B cell (primary cell): ENCODE results near the gene SARNP. TPM values are rescaled to one million over a fixed set of nuclear protein-coding genes. Genes with fewer than 3 reads are reported as not detected.

Source experiments
- ATAC-seq: fragments of 200-7000 bp; cut with Tn5 transposase; one replicate; pipeline ENCODE4 v1.10.0; 2021; ENCODE audit warnings: low read depth, mild to moderate bottlenecking, moderate number of reproducible peaks, moderate library complexity
- CTCF ChIA-PET: fragments of 350-600 bp; sonication (Branson Sonifier 250); formaldehyde crosslinking; loops from one replicate; lab custom pipeline; 2021; ENCODE audit warnings: antibody characterized with exemption, inconsistent platforms; lab: Charles Lee
- POLR2A ChIA-PET: fragments of 350-600 bp; sonication (Branson Sonifier 250); formaldehyde crosslinking; loops from one replicate; lab custom pipeline; 2021; ENCODE audit warnings: antibody characterized with exemption; lab: Charles Lee
- DNase-seq: peaks from one replicate; pipeline ENCODE4 v3.0.0; 2013
- H2AFZ ChIP-seq: 2 replicates; pipeline ENCODE4 v1.6.1; 2012; ENCODE audit warnings: mild to moderate bottlenecking, low read depth, low read length; ENCODE audit not compliant: insufficient read depth, poor library complexity, severe bottlenecking
- H3K27ac ChIP-seq, 2 donors: 1 replicate in 1 of 2; 2 replicates in 1 of 2; pipeline ENCODE4 v1.5.1; 2012 to 2013; ENCODE audit warnings: low read length in 2 of 2, mild to moderate bottlenecking in 2 of 2, moderate library complexity in 1 of 2
- H3K27me3 ChIP-seq, 4 experiments: fragments of 200-600 bp in 1 of 4; sonication (generic) in 1 of 4; replicated peaks in 1 of 4; 1 replicate in 2 of 4; 2 replicates in 2 of 4; pipeline versions ENCODE4 v1.6.1 to v1.7.0; 2013 to 2016; ENCODE audit warnings: low read length in 3 of 4, mild to moderate bottlenecking in 2 of 4, mixed read lengths in 1 of 4, moderate library complexity in 1 of 4; ENCODE audit not compliant: insufficient read depth in 4 of 4, control insufficient read depth in 3 of 4; ENCODE audit errors: control extremely low read depth in 1 of 4
- H3K36me3 ChIP-seq, 2 experiments: replicated peaks in 1 of 2; 1 replicate in 1 of 2; 2 replicates in 1 of 2; pipeline versions ENCODE4 v1.6.1 to v1.7.1; 2013; ENCODE audit warnings: low read length in 1 of 2; ENCODE audit not compliant: insufficient read depth in 2 of 2, control insufficient read depth in 1 of 2; ENCODE audit errors: control extremely low read depth in 1 of 2, extremely low read depth in 1 of 2
- H3K4me1 ChIP-seq, 2 donors: fragments of 200-600 bp in 1 of 2; sonication (generic) in 1 of 2; 1 replicate in 1 of 2; 2 replicates in 1 of 2; pipeline versions ENCODE4 v1.5.1 to v1.6.1; 2013 to 2017; ENCODE audit warnings: low read length in 2 of 2; ENCODE audit not compliant: control insufficient read depth in 2 of 2, insufficient read depth in 2 of 2
- H3K4me2 ChIP-seq: replicated peaks from 2 replicates; pipeline ENCODE3; 2012; ENCODE audit warnings: mild to moderate bottlenecking, low read depth, low read length; ENCODE audit not compliant: poor library complexity, severe bottlenecking
- H3K4me3 ChIP-seq, 5 experiments: fragments of 200-600 bp in 1 of 5; sonication (generic) in 1 of 5; 1 replicate in 3 of 5; 2 replicates in 2 of 5; pipeline versions ENCODE4 v1.5.1 to v1.7.0; 2011 to 2016; ENCODE audit warnings: low read length in 4 of 5, mild to moderate bottlenecking in 4 of 5, low read depth in 2 of 5, control low read depth in 1 of 5, moderate library complexity in 1 of 5; ENCODE audit not compliant: insufficient read depth in 1 of 5; ENCODE audit errors: control extremely low read depth in 1 of 5, extremely low read depth in 1 of 5
- H3K79me2 ChIP-seq: fragments of 200-600 bp; sonication (generic); one replicate; pipeline ENCODE4 v1.6.0; 2016; ENCODE audit warnings: low read length; ENCODE audit not compliant: control insufficient read depth, insufficient read depth
- H3K9ac ChIP-seq: fragments of 200-600 bp; sonication (generic); 2 replicates; pipeline ENCODE4 v1.6.1; 2017; ENCODE audit warnings: mild to moderate bottlenecking, low read length, moderate library complexity
- H3K9me3 ChIP-seq, 3 donors: one replicate each; pipeline versions ENCODE4 v1.6.1 to v1.7.1; 2013; ENCODE audit warnings: low read length in 2 of 3; ENCODE audit not compliant: control insufficient read depth in 2 of 3, insufficient read depth in 1 of 3; ENCODE audit errors: control extremely low read depth in 1 of 3
- H4K20me1 ChIP-seq: 2 replicates; pipeline ENCODE4 v1.6.0; 2012; ENCODE audit warnings: mild to moderate bottlenecking, low read length; ENCODE audit not compliant: insufficient read depth, control insufficient read depth, poor library complexity, severe bottlenecking
- H3K27ac Mint-ChIP-seq: one replicate; pipeline ENCODE4 v1.8.0; 2021; ENCODE audit warnings: mixed read lengths
- H3K27me3 Mint-ChIP-seq: one replicate; pipeline ENCODE4 v1.8.0; 2021; ENCODE audit warnings: mixed read lengths
- H3K4me1 Mint-ChIP-seq: one replicate; pipeline ENCODE4 v1.8.0; 2021; ENCODE audit warnings: mixed read lengths
- H3K4me3 Mint-ChIP-seq: one replicate; pipeline ENCODE4 v1.8.0; 2021; ENCODE audit warnings: mixed read lengths
- H3K9me3 Mint-ChIP-seq: one replicate; pipeline ENCODE4 v1.8.0; 2022; ENCODE audit warnings: mixed read lengths; ENCODE audit not compliant: insufficient read depth
- EZH2 ChIP-seq: IDR thresholded peaks from 2 replicates; pipeline ENCODE4 v1.6.1; 2012; ENCODE audit warnings: borderline replicate concordance, low read depth, mild to moderate bottlenecking, moderate library complexity, low read length; ENCODE audit not compliant: insufficient read depth, poor library complexity, severe bottlenecking
- WGBS: methylation state at CpG from one replicate; pipeline ENCODE4 v1.1.5; 2013; ENCODE audit warnings: missing lambda C conversion rate; ENCODE audit not compliant: insufficient coverage; 5-methylcytosine and 5-hydroxymethylcytosine counted together
- intact Hi-C: fragments of 100-400 bp; cut with micrococcal nuclease; formaldehyde crosslinking; loops from one replicate; pipeline ENCODE4 v1.10.0; 2022
- polyA plus RNA-seq: library from polyadenylated mRNA; depleted of rRNA; stranded (reverse); fragments of >200 nt; gene quantifications from 2 replicates; pipeline ENCODE4 v1.2.3, GENCODE V29; 2012
- total RNA-seq, 2 donors: library from RNA; stranded (reverse); fragments of 120-200 nt in 1 of 2; gene quantifications; 1 replicate in 1 of 2; 2 replicates in 1 of 2; pipeline versions ENCODE4 v1.2.3 to v1.2.4, GENCODE V29; 2013 to 2022
- TF ChIP-seq, protein P1 (sequence below): fragments of 200-600 bp; IDR thresholded peaks from one replicate; pipeline ENCODE4 v1.8.0; 2022; ENCODE audit warnings: antibody characterized with exemption, mild to moderate bottlenecking

The SARNP gene
- total and polyA plus RNA-seq, 2 donors (not counting 1 experiment from before 2014, with no cell fraction given) = 22.6 to 46.4 TPM

DNA sequence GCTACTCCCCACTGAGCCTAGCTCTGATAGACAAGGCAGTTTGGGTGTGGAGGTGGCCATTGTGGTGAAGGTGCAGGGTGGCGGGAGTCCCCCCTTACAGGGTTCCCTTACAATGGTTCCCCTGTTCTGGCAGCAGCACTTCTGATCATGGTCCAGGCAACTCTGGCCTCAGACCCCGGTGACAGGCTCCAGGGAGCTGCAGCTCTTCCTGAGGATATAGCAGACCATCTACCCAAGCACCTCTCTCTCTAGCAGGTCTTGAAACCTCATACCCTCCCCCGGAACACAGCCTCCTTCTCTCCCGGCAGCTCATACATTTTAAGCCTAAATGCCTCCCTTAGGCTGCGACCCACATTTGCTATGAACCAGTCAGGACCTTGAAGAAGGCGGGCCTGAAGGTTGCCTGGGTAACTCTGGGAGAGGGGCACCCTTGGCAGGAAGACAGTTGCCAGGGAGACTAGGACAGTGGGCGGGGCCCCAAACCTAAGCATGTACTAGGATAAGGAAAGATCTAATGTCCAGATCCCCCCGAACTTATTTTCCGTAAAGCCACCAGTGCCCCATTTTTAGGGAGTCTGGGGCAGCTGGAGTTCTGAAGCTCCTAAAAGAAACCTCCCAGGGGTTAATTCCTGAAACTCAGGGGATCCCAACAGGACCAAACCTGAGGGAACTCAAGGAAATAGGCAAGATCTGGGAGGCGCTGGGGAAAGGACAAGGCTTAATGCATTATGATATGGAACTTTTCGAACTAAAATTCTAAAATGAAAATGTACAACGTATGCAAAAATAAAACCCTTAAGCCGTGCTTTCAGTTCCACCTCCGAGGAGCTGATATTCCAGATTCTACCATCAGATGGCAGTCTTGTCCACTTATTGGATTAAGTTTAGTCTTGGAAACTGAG lies 79.2 kb downstream of the SARNP start:
- ChIA-PET CTCF (interaction anchor here (0.6 to 8.1 kb wide), 50 partner anchors 9 to 898 kb away, joined by 3 to 147 read pairs (median 5); partner anchors contain the start of genes BLOC1S1, CD63, COQ10A and DGKA), POLR2A (interaction anchor here (0.5 to 2.4 kb wide), 14 partner anchors 9 to 1374 kb away, joined by 3 to 18 read pairs (median 4); partner anchors contain the start of genes BLOC1S1, CD63, ITGA7 and ORMDL2)
- DNase-seq = peak; percentile 89
- Histone ChIP-seq H2AFZ (peak overlapping the region; percentile 96), H3K4me1 (peaks cover 15 to 20% of the 10 kb centered on the region in 2 donors), H3K79me2 (no peaks in the 10 kb centered on the region), H3K4me2 (peak overlapping the region; percentile 89), H4K20me1 (no peaks in the 10 kb centered on the region), H3K36me3 (no peaks in the 10 kb centered on the region), H3K4me3 (peak overlapping the region; percentile 61 to 97 (median 89)), H3K9ac (peak overlapping the region; percentile 85), H3K27me3 (no peaks in the 10 kb centered on the region), H3K27ac (peak overlapping the region; percentile 70 to 84), H3K9me3 (no peaks in the 10 kb centered on the region)
- Mint-ChIP-seq H3K27me3 (no peaks in the 10 kb centered on the region), H3K4me1 (peaks cover 21% of the 10 kb centered on the region), H3K9me3 (no peaks in the 10 kb centered on the region), H3K27ac (peak overlapping the region; percentile 91), H3K4me3 (peak overlapping the region; percentile 89)
- intact Hi-C loops = loop anchor here (1.0 to 2.0 kb wide), 10 partner anchors 9 to 483 kb away; partner anchors contain the start of genes CD63, DNAJC14, PYM1 and RNF41
- WGBS = 5% methylated on average over 6 of the region's 14 CpGs
- ATAC-seq = peak; percentile 81
- no peak for TF ChIP-seq EZH2
- TF ChIP-seq, protein P1, sequence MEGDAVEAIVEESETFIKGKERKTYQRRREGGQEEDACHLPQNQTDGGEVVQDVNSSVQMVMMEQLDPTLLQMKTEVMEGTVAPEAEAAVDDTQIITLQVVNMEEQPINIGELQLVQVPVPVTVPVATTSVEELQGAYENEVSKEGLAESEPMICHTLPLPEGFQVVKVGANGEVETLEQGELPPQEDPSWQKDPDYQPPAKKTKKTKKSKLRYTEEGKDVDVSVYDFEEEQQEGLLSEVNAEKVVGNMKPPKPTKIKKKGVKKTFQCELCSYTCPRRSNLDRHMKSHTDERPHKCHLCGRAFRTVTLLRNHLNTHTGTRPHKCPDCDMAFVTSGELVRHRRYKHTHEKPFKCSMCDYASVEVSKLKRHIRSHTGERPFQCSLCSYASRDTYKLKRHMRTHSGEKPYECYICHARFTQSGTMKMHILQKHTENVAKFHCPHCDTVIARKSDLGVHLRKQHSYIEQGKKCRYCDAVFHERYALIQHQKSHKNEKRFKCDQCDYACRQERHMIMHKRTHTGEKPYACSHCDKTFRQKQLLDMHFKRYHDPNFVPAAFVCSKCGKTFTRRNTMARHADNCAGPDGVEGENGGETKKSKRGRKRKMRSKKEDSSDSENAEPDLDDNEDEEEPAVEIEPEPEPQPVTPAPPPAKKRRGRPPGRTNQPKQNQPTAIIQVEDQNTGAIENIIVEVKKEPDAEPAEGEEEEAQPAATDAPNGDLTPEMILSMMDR = peak; percentile 91
